Osteoblast (primary cell): ENCODE results near the gene SEMA7A. TPM values are rescaled to one million over a fixed set of nuclear protein-coding genes. Genes with fewer than 3 reads are reported as not detected.

Experiments
- DNase-seq: peaks from one replicate; pipeline ENCODE4 v3.0.0; 2011; ENCODE audit warnings: low spot score, mixed read lengths; ENCODE audit not compliant: insufficient read length; ENCODE audit errors: missing footprints
- H2AFZ ChIP-seq: 2 replicates; pipeline ENCODE4 v1.6.0; 2011; ENCODE audit warnings: mild to moderate bottlenecking, low read length
- H3K27ac ChIP-seq: 2 replicates; pipeline ENCODE4 v1.5.1; 2011; ENCODE audit warnings: mild to moderate bottlenecking, low read depth, low read length, moderate library complexity
- H3K27me3 ChIP-seq: 2 replicates; pipeline ENCODE4 v1.6.0; 2012; ENCODE audit warnings: mild to moderate bottlenecking, control low read depth, inconsistent platforms, low read length, moderate library complexity; ENCODE audit not compliant: insufficient read depth
- H3K36me3 ChIP-seq: 2 replicates; pipeline ENCODE4 v1.5.1; 2011; ENCODE audit warnings: mild to moderate bottlenecking, low read length, control low read depth, moderate library complexity; ENCODE audit not compliant: insufficient read depth
- H3K4me1 ChIP-seq: 2 replicates; pipeline ENCODE4 v1.5.1; 2011; ENCODE audit warnings: mild to moderate bottlenecking, low read length, control low read depth, moderate library complexity; ENCODE audit not compliant: insufficient read depth
- H3K4me2 ChIP-seq: 2 replicates; pipeline ENCODE4 v1.6.0; 2011; ENCODE audit warnings: mild to moderate bottlenecking, low read length; ENCODE audit not compliant: insufficient read depth
- H3K4me3 ChIP-seq: fragments of 200-600 bp; sonication (generic); 3 replicates; pipeline ENCODE4 v1.5.1; 2012; ENCODE audit warnings: mild to moderate bottlenecking, low read length, inconsistent platforms; ENCODE audit not compliant: insufficient read depth
- H3K79me2 ChIP-seq: 2 replicates; pipeline ENCODE4 v1.6.0; 2012; ENCODE audit warnings: mild to moderate bottlenecking, low read length, control low read depth, inconsistent platforms; ENCODE audit not compliant: insufficient read depth
- H3K9me3 ChIP-seq: 2 replicates; pipeline ENCODE4 v1.5.1; 2011; ENCODE audit warnings: low read depth, low read length, control low read depth
- H4K20me1 ChIP-seq: 2 replicates; pipeline ENCODE4 v1.6.0; 2012; ENCODE audit warnings: mild to moderate bottlenecking, low read length, control low read depth; ENCODE audit not compliant: insufficient read depth
- total RNA-seq: library from RNA; depleted of rRNA; stranded (reverse); fragments of >200 nt; gene quantifications from 2 replicates; pipeline ENCODE4 v1.2.3, GENCODE V29; 2012
- TF ChIP-seq, protein P1 (sequence below): IDR thresholded peaks from 2 replicates; pipeline ENCODE4 v1.5.1; 2011; ENCODE audit warnings: mild to moderate bottlenecking, low read depth, low read length, moderate library complexity; ENCODE audit errors: extremely low read depth

SEMA7A gene
- total RNA-seq, 1 donor: 30.4 TPM

DNA sequence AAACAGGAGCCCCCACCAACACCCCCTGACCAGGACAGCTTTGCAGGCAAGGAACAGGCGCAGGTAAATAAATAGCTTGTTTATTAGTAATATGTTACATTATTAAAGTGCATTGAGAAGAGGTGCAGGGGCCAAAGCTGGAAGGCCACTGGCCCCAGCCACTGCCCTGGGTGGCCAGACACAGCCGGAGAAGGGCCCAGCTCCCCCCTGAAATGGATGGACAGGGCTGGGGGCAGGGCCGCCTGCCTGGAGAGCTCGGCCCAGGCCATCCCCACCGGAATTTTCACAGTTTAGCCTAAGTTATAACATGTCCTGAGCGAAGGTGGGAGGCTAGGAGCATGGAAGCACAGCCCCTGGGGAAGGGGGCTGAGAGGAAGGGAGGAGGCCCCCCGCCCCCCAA is 24.5 kb downstream of the SEMA7A start:
- Histone ChIP-seq H3K27ac (peak overlapping the region; percentile 38), H3K9me3 (no peaks in the 10 kb centered on the region), H2AFZ (no peak overlapping the region), H3K36me3 (peaks cover 46% of the 10 kb centered on the region), H3K79me2 (peaks cover 20% of the 10 kb centered on the region), H3K4me1 (peaks cover 47% of the 10 kb centered on the region), H3K4me3 (no peak overlapping the region), H3K27me3 (no peaks in the 10 kb centered on the region), H3K4me2 (no peak overlapping the region), H4K20me1 (peaks cover 4% of the 10 kb centered on the region)
- TF ChIP-seq, protein P1, sequence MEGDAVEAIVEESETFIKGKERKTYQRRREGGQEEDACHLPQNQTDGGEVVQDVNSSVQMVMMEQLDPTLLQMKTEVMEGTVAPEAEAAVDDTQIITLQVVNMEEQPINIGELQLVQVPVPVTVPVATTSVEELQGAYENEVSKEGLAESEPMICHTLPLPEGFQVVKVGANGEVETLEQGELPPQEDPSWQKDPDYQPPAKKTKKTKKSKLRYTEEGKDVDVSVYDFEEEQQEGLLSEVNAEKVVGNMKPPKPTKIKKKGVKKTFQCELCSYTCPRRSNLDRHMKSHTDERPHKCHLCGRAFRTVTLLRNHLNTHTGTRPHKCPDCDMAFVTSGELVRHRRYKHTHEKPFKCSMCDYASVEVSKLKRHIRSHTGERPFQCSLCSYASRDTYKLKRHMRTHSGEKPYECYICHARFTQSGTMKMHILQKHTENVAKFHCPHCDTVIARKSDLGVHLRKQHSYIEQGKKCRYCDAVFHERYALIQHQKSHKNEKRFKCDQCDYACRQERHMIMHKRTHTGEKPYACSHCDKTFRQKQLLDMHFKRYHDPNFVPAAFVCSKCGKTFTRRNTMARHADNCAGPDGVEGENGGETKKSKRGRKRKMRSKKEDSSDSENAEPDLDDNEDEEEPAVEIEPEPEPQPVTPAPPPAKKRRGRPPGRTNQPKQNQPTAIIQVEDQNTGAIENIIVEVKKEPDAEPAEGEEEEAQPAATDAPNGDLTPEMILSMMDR: no peak
- no peak for DNase-seq

DNA sequence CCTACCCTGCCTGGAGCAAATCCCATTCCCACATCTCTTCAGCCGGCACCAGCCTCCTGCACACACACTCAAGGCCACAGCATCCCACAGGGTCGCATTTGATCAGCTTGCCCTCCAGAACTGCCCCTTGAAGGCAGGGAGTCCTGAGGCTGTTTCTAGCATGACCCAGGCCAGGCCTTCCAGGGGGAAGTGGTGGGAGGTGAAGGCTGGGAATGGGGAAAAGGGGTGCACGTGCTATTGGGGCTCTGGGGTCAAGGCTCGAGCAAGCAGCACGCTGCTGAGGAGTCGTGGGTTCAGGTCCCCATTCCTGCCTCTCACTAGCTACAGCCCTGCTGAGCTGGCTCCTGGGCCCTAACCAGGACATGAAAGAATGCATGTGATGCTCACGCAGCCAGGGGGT is 24.9 kb downstream of the SEMA7A start:
- peak overlapping the region; percentile 38 for H3K27ac ChIP-seq

DNA sequence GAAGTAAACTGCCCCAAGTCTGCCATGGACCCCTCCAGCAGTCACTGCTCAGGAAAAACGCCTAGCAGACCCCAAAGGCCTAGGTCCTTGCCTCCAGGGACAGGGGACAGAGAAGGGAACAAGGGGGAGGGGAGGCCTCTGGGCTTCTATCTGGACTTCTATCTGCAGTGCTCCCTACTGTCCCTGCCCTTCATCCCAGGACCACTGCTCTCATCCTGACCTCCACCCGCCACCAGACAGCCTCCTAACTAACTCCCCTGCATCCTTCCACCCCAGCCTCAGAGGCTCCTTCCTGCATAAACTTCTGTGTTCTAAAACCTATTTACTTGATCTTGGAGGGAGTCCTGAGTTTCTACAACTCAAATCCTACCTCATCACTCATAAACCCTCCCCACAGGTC is 25.4 kb downstream of the SEMA7A start:
- Histone ChIP-seq H3K27me3 (no peaks in the 10 kb centered on the region), H4K20me1 (peaks cover 4% of the 10 kb centered on the region), H3K27ac (peak overlapping the region; percentile 88), H3K79me2 (peaks cover 12% of the 10 kb centered on the region), H3K36me3 (peaks cover 40% of the 10 kb centered on the region), H3K4me1 (peaks cover 51% of the 10 kb centered on the region), H3K4me3 (no peak overlapping the region), H3K4me2 (peak overlapping the region; percentile 61), H2AFZ (no peak overlapping the region), H3K9me3 (no peaks in the 10 kb centered on the region)
- DNase-seq: no peak
- TF ChIP-seq, protein P1: no peak

More for the DNA sequence above, 24.9 kb downstream of the SEMA7A start:
- peaks cover 4% of the 10 kb centered on the region for H4K20me1 ChIP-seq
- H3K9me3 ChIP-seq: no peaks in the 10 kb centered on the region
- no peak overlapping the region for H3K4me3 ChIP-seq
- TF ChIP-seq, protein P1: no peak
- peaks cover 48% of the 10 kb centered on the region for H3K4me1 ChIP-seq
- no peaks in the 10 kb centered on the region for H3K27me3 ChIP-seq
- H3K36me3 ChIP-seq: peaks cover 44% of the 10 kb centered on the region
- H3K79me2 ChIP-seq: peaks cover 15% of the 10 kb centered on the region
- DNase-seq: peak; percentile 86
- H2AFZ ChIP-seq: no peak overlapping the region
- H3K4me2 ChIP-seq: no peak overlapping the region

DNA sequence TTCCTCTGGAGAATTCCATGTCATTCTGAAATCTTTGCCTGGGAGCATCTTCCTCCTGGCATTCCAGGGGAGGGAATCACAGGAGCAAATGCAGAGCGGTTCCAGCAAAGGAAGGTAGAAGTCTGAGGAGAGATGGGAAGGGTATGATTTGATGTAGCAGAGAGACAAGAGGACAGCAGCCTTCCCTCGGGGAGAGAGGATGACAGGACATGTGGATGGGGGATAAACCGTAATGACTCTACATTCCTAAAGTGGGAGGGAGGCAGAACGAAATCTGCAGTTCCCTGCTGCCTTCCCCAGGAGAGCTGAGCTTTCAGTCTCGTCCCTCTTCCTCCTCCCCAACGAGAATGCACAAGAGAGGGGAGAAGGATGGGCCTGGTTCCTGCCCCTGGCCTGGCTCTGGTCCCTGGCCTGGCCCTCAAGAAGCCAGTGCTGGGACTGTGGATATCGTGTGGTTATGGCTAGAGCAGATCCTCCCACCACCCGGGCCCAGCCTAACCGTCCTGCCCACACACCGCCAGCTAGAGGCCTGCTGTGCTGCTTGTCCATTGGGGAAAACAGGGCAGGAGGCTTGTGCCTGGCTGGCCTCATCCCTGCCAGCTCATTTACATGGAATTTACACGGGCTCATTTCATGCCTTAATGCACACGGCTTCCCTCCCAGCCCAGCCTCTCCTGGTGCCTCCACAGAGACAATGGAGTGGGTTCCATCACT is 26.6 kb downstream of the SEMA7A start:
- H3K79me2 ChIP-seq: peaks cover 5% of the 10 kb centered on the region
- TF ChIP-seq, protein P1: no peak
- H3K9me3 ChIP-seq: no peaks in the 10 kb centered on the region
- peaks cover 29% of the 10 kb centered on the region for H3K36me3 ChIP-seq
- peak overlapping the region; percentile 27 for H3K4me3 ChIP-seq
- H3K27ac ChIP-seq: peak overlapping the region; percentile 88
- H3K27me3 ChIP-seq: no peaks in the 10 kb centered on the region
- DNase-seq: peak; percentile 100
- H3K4me2 ChIP-seq: peak overlapping the region; percentile 68
- peaks cover 1% of the 10 kb centered on the region for H4K20me1 ChIP-seq
- peaks cover 51% of the 10 kb centered on the region for H3K4me1 ChIP-seq
- H2AFZ ChIP-seq: peak overlapping the region; percentile 52
